OCI-LY3 (cell line): Measurements from ENCODE around the gene WDR91.

ENCODE experiments used
- EZH2phosphoT487 ChIP-seq: fragments of 200-600 bp; shearing (Covaris generic); IDR thresholded peaks from 2 replicates; pipeline ENCODE4 v1.6.1; 2018; ENCODE audit warnings: antibody characterized with exemption, mixed run types, low read depth
- TF ChIP-seq, protein P1 (sequence below): fragments of 200-600, 300-600 bp; sonication (generic); IDR thresholded peaks from 2 replicates; pipeline ENCODE4 v1.5.1; 2014; ENCODE audit warnings: antibody characterized with exemption, low read length, low read depth

DNA sequence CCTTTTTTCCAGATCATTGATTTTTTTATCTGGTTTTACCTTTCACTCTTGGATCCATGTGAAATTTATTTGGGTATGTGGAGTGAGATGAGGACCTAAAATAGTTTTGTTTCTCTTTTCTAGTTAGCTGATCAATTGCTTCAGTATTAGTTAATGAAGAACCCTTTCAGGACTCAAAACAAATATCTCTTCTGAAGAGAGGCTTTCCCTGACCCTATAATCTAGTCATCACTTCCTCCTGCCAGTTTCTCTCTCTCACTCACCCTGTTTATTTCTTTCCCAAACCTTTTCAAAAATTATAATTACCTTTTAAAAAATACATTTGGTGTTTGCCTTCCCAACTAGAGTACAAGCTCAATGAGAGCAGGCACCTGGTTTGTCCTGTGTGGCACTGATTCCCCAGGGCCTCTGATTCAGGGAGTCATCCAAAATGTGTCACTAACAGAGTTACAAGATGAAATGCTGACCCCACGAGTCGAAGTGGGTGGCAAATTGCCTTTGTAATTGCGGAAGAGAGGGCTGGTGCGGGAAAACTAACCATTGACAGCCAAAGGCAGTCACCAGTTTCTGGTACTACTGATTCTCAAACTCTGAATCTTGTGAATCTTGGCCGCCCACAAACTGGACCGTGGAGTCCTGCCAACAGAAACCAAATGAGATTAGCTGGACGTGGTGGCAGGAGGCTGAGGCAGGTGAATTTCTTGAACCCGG lies 61.1 kb downstream of the WDR91 start:
- TF ChIP-seq, protein P1, sequence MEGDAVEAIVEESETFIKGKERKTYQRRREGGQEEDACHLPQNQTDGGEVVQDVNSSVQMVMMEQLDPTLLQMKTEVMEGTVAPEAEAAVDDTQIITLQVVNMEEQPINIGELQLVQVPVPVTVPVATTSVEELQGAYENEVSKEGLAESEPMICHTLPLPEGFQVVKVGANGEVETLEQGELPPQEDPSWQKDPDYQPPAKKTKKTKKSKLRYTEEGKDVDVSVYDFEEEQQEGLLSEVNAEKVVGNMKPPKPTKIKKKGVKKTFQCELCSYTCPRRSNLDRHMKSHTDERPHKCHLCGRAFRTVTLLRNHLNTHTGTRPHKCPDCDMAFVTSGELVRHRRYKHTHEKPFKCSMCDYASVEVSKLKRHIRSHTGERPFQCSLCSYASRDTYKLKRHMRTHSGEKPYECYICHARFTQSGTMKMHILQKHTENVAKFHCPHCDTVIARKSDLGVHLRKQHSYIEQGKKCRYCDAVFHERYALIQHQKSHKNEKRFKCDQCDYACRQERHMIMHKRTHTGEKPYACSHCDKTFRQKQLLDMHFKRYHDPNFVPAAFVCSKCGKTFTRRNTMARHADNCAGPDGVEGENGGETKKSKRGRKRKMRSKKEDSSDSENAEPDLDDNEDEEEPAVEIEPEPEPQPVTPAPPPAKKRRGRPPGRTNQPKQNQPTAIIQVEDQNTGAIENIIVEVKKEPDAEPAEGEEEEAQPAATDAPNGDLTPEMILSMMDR = no peak
- TF ChIP-seq EZH2phosphoT487 = no peak
